NB4 (cell line): ENCODE measurements around the gene SYTL2.

ENCODE experiments used
- DNase-seq: peaks from one replicate; pipeline ENCODE4 v3.0.0; 2010; ENCODE audit warnings: low read depth
- H3K4me3 ChIP-seq: one replicate; pipeline ENCODE4 v1.5.1; 2011; ENCODE audit warnings: mild to moderate bottlenecking, low read depth, low read length, moderate library complexity
- MYC ChIP-seq: IDR thresholded peaks from 2 replicates; pipeline ENCODE4 v1.6.1; 2011; ENCODE audit warnings: low read depth, low read length
- POLR2A ChIP-seq: IDR thresholded peaks from 2 replicates; pipeline ENCODE4 v1.6.1; 2011; ENCODE audit warnings: mild to moderate bottlenecking; ENCODE audit not compliant: insufficient read length; ENCODE audit errors: extremely low read depth
- TF ChIP-seq, protein P1 (sequence below): IDR thresholded peaks from 2 replicates; pipeline ENCODE4 v1.6.1; 2011; ENCODE audit warnings: low read depth, low read length
- TF ChIP-seq, protein P2 (sequence below): IDR thresholded peaks from one replicate; pipeline ENCODE4 v1.5.1; 2012; ENCODE audit warnings: low read depth, low read length

SYTL2 gene

DNA sequence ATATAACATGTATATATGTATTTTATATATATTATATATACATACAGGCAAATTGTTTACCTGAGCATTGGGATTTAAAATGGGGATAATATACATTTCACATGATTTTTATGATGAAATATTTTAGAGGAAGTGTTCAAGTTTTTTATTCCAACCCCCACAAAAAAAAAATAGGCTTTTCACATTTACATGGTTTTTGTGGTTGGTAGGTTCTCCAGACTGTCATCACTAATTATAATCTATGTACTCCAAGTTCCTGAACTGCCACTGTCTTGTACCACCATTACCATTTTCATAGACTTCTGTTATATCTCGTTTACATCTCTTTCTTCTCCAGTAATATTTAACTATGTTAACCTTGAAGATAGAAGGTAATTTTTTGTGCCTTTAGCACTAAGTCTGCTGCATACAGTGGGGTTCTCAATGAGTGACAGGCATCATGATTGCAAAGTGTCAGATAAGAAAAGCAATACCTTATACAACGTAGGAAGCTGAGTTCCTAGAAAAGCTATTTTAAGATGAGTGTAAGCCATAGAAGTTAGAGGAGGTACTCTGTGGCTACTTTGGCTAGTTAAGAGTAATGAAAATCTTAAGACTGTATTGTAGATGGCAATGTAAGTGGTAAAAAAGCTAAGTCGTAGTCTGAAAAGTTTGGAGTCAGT is 158.0 kb downstream of the SYTL2 start:
- DNase-seq: peak; percentile 35
- TF ChIP-seq, protein P1, sequence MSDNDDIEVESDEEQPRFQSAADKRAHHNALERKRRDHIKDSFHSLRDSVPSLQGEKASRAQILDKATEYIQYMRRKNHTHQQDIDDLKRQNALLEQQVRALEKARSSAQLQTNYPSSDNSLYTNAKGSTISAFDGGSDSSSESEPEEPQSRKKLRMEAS: no peak
- no peak for TF ChIP-seq POLR2A
- TF ChIP-seq MYC: no peak
- TF ChIP-seq, protein P2, sequence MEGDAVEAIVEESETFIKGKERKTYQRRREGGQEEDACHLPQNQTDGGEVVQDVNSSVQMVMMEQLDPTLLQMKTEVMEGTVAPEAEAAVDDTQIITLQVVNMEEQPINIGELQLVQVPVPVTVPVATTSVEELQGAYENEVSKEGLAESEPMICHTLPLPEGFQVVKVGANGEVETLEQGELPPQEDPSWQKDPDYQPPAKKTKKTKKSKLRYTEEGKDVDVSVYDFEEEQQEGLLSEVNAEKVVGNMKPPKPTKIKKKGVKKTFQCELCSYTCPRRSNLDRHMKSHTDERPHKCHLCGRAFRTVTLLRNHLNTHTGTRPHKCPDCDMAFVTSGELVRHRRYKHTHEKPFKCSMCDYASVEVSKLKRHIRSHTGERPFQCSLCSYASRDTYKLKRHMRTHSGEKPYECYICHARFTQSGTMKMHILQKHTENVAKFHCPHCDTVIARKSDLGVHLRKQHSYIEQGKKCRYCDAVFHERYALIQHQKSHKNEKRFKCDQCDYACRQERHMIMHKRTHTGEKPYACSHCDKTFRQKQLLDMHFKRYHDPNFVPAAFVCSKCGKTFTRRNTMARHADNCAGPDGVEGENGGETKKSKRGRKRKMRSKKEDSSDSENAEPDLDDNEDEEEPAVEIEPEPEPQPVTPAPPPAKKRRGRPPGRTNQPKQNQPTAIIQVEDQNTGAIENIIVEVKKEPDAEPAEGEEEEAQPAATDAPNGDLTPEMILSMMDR: no peak
- H3K4me3 ChIP-seq: no peak overlapping the region

DNA sequence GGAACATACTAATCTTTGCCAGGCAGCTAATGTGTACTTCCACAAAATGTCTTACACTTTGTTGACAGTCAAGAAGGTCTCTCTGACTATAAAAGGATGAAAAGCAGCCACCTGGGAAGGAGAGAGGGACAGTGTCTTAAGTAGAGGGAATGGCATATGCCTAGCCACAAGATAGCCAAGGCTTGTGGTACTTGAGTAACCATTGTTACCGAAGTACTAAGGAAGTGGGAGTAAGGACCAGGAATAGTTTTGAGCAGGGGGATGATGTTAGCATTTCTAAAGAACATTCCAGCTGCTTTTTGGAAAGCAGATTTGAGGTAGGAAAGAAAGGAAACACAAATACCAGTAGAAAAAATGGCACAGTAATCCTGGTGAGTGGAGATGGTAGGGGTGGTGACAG is 159.8 kb downstream of the SYTL2 start:
- TF ChIP-seq, protein P1: no peak
- TF ChIP-seq POLR2A: no peak
- DNase-seq: no peak
- H3K4me3 ChIP-seq: no peak overlapping the region

DNA sequence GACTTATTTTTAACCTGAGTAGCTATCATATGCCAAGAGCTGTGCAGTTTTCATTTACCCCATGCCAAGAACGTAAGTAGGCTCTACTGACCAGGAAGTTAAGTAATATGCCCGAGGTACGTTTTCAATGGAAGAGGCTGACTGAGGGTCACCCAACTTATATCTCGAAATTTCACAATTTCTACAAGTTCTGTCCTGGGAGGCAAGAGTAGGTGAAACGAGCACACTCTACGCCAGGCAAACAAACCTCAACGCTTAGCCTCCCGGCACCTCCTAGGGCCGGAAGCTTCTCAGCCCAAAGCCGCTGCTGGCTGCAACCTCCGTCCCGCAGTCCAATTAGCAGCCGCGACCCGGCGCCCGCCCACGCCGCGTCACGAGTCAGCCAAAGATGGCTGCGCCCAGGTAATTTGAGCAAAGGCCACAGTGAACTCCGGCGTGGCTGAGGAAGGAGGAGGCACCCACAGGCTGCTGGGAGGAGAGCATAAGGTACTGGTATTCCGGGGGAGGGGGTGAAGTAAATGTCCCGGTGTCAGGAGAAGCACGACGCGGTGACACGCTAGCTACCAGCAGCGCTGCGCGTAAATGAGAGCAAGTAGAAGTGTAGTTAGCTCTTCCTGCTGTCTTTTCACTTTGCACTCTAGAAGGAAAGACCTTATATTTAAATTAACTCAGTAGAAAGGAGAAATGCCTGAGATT is 163.2 kb downstream of the SYTL2 start, which contains the start of gene TMEM126A:
Gene TMEM126A, plus strand, starts transcription at position 364 of the 696 bp plus-strand sequence. CDS start 2,289 bp downstream, outside the sequence.
- peak within 1 kb of the TSS; percentile 82 for H3K4me3 ChIP-seq
- TF ChIP-seq POLR2A (peak; percentile 98), MYC (peak; percentile 79)
- TF ChIP-seq, protein P2: no peak
- TF ChIP-seq, protein P1: peak; percentile 80
- peak; percentile 97 for DNase-seq

DNA sequence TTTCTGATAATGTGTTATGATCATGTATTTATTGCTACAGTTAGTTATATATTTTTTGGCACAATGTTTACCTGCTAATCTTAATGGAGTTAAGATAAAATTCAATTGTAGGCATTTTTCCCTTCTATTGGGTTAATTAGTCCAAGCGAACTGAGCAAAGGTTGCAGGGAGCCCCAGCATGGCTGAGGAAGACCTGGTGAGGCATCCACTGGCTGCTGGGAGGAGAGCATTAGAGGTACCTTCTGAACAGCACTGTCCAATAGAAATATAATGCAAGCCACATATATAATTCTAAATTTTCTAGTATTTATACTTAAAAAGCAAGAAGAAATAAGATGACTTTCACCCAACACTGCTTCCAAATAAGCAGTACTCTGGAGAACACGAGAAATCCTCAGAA is 163.9 kb downstream of the SYTL2 start:
- DNase-seq: no peak
- peak overlapping the region; percentile 82 for H3K4me3 ChIP-seq
- TF ChIP-seq, protein P2: no peak
- no peak for TF ChIP-seq MYC
- no peak for TF ChIP-seq POLR2A
- TF ChIP-seq, protein P1: no peak
